ENCODE measurements around the gene CDK11A. TPM values are rescaled to one million over a fixed set of nuclear protein-coding genes. Genes with fewer than 3 reads are reported as not detected.
A peak's percentile ranks its signal among the peaks of the same experiment; 100 is the strongest.
"Not testable (repeated sequence)": the region's sequence is repeated elsewhere in the genome, so short reads cannot be mapped to it uniquely, and the experiment has no call there.

Gene CDK11A
- total RNA-seq, 1 donor from 2014 or later, result 47.0 TPM

DNA sequence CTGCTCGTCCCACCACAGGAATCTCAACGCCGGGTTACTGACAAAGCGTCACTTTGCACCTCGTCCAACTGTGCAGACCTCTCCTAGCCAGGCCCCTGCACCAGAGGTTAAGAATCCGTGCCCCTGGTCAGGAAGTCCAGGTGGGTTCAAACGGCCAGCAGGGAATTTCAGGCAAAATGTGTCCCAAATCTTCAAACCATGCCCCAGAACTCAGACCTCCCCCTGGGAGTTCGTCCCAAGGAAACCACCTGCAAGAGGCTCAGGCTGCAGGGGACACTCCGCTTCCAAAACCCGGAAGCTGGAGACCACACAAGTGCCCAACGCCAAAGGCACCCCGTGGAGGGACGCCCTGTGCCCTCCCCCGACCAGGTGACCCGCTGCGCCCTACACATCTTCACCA lies 32.7 kb downstream of the CDK11A start:
- H3K4me3 Mint-ChIP-seq, H3K27me3 Mint-ChIP-seq, H3K27ac Mint-ChIP-seq: not testable (repeated sequence)

DNA sequence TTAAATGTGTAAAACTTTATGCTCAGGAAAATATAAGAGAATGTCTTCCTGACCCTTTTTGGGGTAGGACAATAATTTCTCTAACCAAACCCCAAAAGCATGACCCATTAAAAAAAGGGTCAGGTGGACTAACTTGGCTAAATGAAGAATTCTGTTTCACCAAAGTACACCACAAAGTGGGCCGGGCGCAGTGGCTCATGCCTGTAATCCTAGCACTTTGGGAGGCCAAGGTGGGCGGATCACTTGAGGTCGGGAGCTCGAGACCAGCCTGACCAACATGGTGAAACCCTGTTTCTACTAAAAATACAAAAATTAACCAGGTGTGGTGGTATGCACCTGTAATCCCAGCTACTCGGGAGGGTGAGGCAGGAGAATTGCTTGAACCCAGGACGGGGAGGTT lies 34.6 kb downstream of the CDK11A start:
- not testable (repeated sequence) for DNase-seq (ENCODE audit: extremely low spot score, unreplicated experiment); H3K9me3 Mint-ChIP-seq; H3K4me1 Mint-ChIP-seq (ENCODE audit: unreplicated experiment); H3K27me3 Mint-ChIP-seq; H3K4me3 Mint-ChIP-seq; H3K36me3 Mint-ChIP-seq; H3K27ac Mint-ChIP-seq

More for the DNA sequence above, 32.7 kb downstream of the CDK11A start:
- not testable (repeated sequence) for H3K36me3 Mint-ChIP-seq; DNase-seq (ENCODE audit: extremely low spot score, unreplicated experiment); H3K4me1 Mint-ChIP-seq (ENCODE audit: unreplicated experiment); H3K9me3 Mint-ChIP-seq

DNA sequence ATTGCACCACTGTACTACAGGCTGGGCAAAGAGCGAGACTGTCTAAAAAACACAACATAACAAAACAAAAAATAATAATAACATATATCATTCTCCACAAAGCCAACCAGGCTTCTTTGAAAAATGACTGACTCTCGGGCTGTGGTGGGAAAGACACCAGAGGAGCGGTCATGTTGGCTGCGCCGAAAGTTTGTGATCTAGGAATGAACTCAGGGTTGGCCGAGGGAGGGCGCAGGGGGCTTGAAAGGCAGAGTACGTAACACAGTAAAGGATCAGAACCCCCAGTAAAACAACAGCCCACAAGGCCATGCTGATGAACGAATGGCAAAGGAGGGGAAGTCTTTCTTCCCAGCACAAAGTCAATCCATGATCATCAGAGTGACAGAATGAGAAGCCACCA lies 36.3 kb downstream of the CDK11A start:
- Mint-ChIP-seq H3K9me3 (no peaks in the 10 kb centered on the region), H3K36me3 (peaks cover 8% of the 10 kb centered on the region), H3K27me3 (no peaks in the 10 kb centered on the region), H3K4me3 (peak overlapping the region; percentile 31), H3K27ac (peak overlapping the region; percentile 77), H3K4me1 (ENCODE audit: unreplicated experiment) (peaks cover 5% of the 10 kb centered on the region)
- TF ChIP-seq, protein P1, sequence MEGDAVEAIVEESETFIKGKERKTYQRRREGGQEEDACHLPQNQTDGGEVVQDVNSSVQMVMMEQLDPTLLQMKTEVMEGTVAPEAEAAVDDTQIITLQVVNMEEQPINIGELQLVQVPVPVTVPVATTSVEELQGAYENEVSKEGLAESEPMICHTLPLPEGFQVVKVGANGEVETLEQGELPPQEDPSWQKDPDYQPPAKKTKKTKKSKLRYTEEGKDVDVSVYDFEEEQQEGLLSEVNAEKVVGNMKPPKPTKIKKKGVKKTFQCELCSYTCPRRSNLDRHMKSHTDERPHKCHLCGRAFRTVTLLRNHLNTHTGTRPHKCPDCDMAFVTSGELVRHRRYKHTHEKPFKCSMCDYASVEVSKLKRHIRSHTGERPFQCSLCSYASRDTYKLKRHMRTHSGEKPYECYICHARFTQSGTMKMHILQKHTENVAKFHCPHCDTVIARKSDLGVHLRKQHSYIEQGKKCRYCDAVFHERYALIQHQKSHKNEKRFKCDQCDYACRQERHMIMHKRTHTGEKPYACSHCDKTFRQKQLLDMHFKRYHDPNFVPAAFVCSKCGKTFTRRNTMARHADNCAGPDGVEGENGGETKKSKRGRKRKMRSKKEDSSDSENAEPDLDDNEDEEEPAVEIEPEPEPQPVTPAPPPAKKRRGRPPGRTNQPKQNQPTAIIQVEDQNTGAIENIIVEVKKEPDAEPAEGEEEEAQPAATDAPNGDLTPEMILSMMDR (conservative IDR thresholded peaks at IDR 0.05), result no peak
- no peak for DNase-seq (ENCODE audit: extremely low spot score, unreplicated experiment)

DNA sequence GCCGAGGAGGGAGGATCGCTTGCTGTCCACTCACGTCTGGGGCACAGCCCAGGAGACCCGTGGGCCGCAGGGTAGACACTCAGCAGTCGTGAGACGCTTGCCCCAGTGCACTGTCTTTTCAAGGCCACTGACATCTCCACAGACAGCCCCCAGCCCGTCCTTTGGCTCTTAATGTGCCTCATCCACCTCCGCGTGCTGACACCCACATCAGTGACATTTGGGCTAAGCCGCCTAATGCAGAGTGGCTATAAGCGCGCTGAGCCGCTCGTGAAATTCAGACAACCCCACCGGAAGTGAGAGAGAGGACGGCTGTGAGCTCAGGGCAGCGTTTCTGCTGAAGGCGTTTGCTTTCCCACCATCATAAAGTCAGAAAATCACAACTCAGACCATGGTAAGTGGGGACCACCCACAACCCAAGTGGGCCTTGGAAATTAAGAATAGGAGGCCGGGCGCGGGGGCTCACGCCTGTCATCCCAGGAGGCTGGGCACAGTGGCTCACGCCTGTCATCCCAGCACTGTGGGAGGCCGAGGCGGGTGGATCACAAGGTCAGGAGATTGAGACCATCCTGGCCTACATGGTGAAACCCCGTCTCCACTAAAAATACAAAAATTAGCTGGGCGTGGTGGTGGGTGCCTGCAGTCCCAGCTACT lies 40.0 kb downstream of the CDK11A start:
- TF ChIP-seq, protein P1 (conservative IDR thresholded peaks at IDR 0.05), result no peak
- Mint-ChIP-seq H3K27me3 (no peaks in the 10 kb centered on the region), H3K27ac (peak overlapping the region; percentile 66), H3K4me1 (ENCODE audit: unreplicated experiment) (peaks cover 7% of the 10 kb centered on the region), H3K4me3 (no peak overlapping the region), H3K36me3 (peaks cover 8% of the 10 kb centered on the region), H3K9me3 (no peaks in the 10 kb centered on the region)
- DNase-seq (ENCODE audit: extremely low spot score, unreplicated experiment), result no peak

DNA sequence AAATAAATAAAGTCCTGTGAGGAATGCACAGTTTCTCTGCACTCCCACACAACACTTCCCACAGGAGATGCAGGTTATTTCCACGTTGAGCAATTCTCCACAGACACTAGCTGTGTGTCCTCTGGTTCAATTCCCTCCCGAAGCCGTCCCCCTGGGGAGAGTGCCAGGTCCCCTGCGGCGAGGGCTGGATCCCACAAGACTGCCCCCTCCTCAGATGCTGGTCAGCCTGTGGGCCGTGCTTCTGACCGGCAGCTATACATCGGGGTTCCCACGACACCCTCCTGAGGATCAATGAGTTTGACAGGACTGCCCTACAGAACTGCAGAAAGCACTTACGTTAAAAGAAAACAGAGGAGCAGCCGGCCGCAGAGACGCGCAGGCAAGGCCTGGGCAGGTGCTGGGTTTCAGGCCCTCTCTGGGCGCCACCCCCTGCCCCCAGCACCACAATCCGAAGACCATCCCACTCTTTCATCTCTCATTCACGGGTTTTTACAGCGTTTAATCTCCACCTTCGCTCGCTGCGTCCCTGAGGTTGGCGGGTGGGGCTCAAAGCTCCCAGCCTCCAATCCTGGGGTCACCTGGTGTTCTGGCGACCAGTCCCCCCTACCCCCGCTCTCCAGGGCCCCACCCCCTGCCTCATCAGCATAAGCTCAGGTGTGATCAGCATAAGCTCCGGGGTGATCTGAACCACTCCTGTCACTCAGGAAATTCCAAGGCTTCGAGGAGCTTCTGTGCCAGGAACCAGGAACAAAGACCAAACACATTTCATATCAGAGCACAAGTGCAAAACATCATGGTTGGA lies 40.9 kb downstream of the CDK11A start:
- TF ChIP-seq, protein P1 (conservative IDR thresholded peaks at IDR 0.05), result no peak
- H3K27ac Mint-ChIP-seq, result peak overlapping the region; percentile 66
- H3K27me3 Mint-ChIP-seq, result no peaks in the 10 kb centered on the region
- no peaks in the 10 kb centered on the region for H3K9me3 Mint-ChIP-seq
- DNase-seq (ENCODE audit: extremely low spot score, unreplicated experiment), result no peak
- no peak overlapping the region for H3K4me3 Mint-ChIP-seq
- H3K36me3 Mint-ChIP-seq, result peaks cover 8% of the 10 kb centered on the region
- H3K4me1 Mint-ChIP-seq (ENCODE audit: unreplicated experiment), result peaks cover 12% of the 10 kb centered on the region

DNA sequence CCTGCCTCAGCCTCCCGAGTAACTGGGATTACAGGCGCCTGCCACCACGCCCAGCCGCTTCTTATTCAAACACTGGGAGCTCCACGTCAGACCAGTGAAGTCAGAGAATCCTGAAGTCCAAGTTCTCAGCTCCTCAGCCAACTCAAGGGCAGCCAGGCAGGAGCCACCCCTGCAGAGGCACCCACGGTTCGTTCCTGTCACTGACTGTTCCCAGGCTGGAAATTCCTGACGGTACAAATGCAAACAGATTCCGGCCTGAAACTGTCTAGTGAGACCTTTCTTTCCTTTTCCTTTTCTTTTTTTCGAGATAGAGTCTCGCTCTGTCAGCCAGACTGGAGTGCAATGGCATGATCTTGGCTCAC lies 43.3 kb downstream of the CDK11A start:
- Mint-ChIP-seq H3K27me3 (no peaks in the 10 kb centered on the region), H3K36me3 (peaks cover 3% of the 10 kb centered on the region), H3K9me3 (no peaks in the 10 kb centered on the region), H3K27ac (peak overlapping the region; percentile 58), H3K4me3 (no peak overlapping the region), H3K4me1 (ENCODE audit: unreplicated experiment) (peaks cover 7% of the 10 kb centered on the region)
- TF ChIP-seq, protein P1 (conservative IDR thresholded peaks at IDR 0.05), result no peak
- DNase-seq (ENCODE audit: extremely low spot score, unreplicated experiment), result no peak
